Activated CD8-positive, alpha-beta memory T cell treated with anti-CD3 and anti-CD28 coated beads, Interleukin-2, amount 50 U/mL, for 24 hours (primary cell): ENCODE results near the gene TMEM236.

Source experiments
- DNase-seq: peaks from one replicate; pipeline ENCODE4 v3.0.0-alpha.2; 2020; ENCODE audit errors: extremely low read depth

Gene TMEM236

GRCh38 chr10:17787087-17787961 lies 35.3 kb downstream of the TMEM236 start:
- no peak for DNase-seq

- no peak for DNase-seq
Measured at GRCh38 chr10:17788646-17789045, 36.6 kb downstream of the TMEM236 start.

GRCh38 chr10:17789396-17789795 lies 37.4 kb downstream of the TMEM236 start:
- DNase-seq: no peak

- no peak for DNase-seq
Measured at GRCh38 chr10:17790651-17791050, 38.6 kb downstream of the TMEM236 start.

GRCh38 chr10:17792991-17793390 lies 41.0 kb downstream of the TMEM236 start:
- DNase-seq: no peak

GRCh38 chr10:17793823-17794644 lies 42.0 kb downstream of the TMEM236 start:
- no peak for DNase-seq

GRCh38 chr10:17795083-17795482 lies 43.1 kb downstream of the TMEM236 start:
- DNase-seq: no peak

GRCh38 chr10:17795813-17796594 lies 44.0 kb downstream of the TMEM236 start:
- no peak for DNase-seq

- DNase-seq: no peak
Measured at GRCh38 chr10:17801507-17801906, 49.5 kb downstream of the TMEM236 start.

- DNase-seq: no peak
Measured at GRCh38 chr10:17802350-17802749, 50.3 kb downstream of the TMEM236 start.

GRCh38 chr10:17802976-17803375 lies 51.0 kb downstream of the TMEM236 start:
- DNase-seq: no peak

GRCh38 chr10:17805330-17805729 lies 53.3 kb downstream of the TMEM236 start:
- DNase-seq: no peak

GRCh38 chr10:17805921-17806577 lies 54.0 kb downstream of the TMEM236 start:
- DNase-seq: peak; percentile 2

- DNase-seq: no peak
Measured at GRCh38 chr10:17808971-17809841, 57.2 kb downstream of the TMEM236 start, which contains the start of gene MRC1. Gene MRC1, plus strand, starts transcription at chr10:17809348. Its CDS starts 118 bp downstream, at chr10:17809466.

GRCh38 chr10:17811146-17811865 lies 59.3 kb downstream of the TMEM236 start:
- DNase-seq: no peak

GRCh38 chr10:17814973-17815372 lies 63.0 kb downstream of the TMEM236 start:
- no peak for DNase-seq

- DNase-seq: no peak
Measured at GRCh38 chr10:17816199-17816598, 64.2 kb downstream of the TMEM236 start.

GRCh38 chr10:17817316-17817715 lies 65.3 kb downstream of the TMEM236 start:
- DNase-seq: no peak

- no peak for DNase-seq
Measured at GRCh38 chr10:17817790-17818189, 65.8 kb downstream of the TMEM236 start.

GRCh38 chr10:17819836-17820235 lies 67.8 kb downstream of the TMEM236 start:
- DNase-seq: no peak
